Adrenal gland (tissue), 12 donors: ENCODE measurements around the gene SUGT1. TPM values are rescaled to one million over a fixed set of nuclear protein-coding genes. Genes with fewer than 3 reads are reported as not detected.
A peak's percentile ranks its signal among the peaks of the same experiment; 100 is the strongest.
"Not testable (repeated sequence)": the region's sequence is repeated elsewhere in the genome, so short reads cannot be mapped to it uniquely, and the experiment has no call there.

Experiments used
- DNase-seq, 7 donors: peaks; one replicate each; pipeline ENCODE4 v3.0.0-alpha.2; 2019 to 2020
- H3K27ac ChIP-seq, 5 donors: fragments of 200-600 bp; sonication (generic) in 4 of 5; 1 replicate in 3 of 5; 2 replicates in 2 of 5; pipeline versions ENCODE4 v1.5.1 to v1.8.0; 2016 to 2020; ENCODE audit warnings: mild to moderate bottlenecking in 1 of 5
- H3K27me3 ChIP-seq: fragments of 200-600 bp; 2 replicates; pipeline ENCODE4 v1.8.0; 2021
- H3K36me3 ChIP-seq, 2 donors: fragments of 200-600 bp; replicated peaks in 1 of 2; 1 replicate in 1 of 2; 2 replicates in 1 of 2; pipeline versions ENCODE4 v1.5.1 to v1.8.0; 2018 to 2022
- H3K4me1 ChIP-seq, 2 donors: fragments of 200-600 bp; replicated peaks in 1 of 2; 1 replicate in 1 of 2; 2 replicates in 1 of 2; pipeline versions ENCODE4 v1.5.1 to v1.8.0; 2018 to 2021
- H3K4me3 ChIP-seq, 4 donors: fragments of 200-600 bp; sonication (generic) in 3 of 4; one replicate each; pipeline ENCODE4 v1.5.1; 2016 to 2018
- H3K9me3 ChIP-seq, 3 donors: fragments of 200-600 bp; sonication (generic) in 1 of 3; replicated peaks in 1 of 3; 1 replicate in 2 of 3; 2 replicates in 1 of 3; pipeline versions ENCODE4 v1.5.1 to v1.8.0; 2016 to 2021
- CTCF ChIP-seq, 6 experiments: fragments of 450-650 bp in 4 of 6; fragments of 200-600 bp in 2 of 6; sonication (generic) in 1 of 6; IDR thresholded peaks; 1 replicate in 5 of 6; 2 replicates in 1 of 6; pipeline versions ENCODE4 v1.5.1 to v1.8.0; 2016 to 2021; ENCODE audit warnings: antibody characterized with exemption in 6 of 6, mild to moderate bottlenecking in 2 of 6, moderate library complexity in 1 of 6
- POLR2A ChIP-seq, 2 donors: fragments of 450-650 bp; IDR thresholded peaks; one replicate each; pipeline ENCODE4 v1.6.1; 2017; ENCODE audit warnings: antibody characterized with exemption in 2 of 2, mild to moderate bottlenecking in 2 of 2, moderate library complexity in 1 of 2
- WGBS, 4 donors: extraction: QIAGEN DNeasy Blood & Tissue Kit in 2 of 4; methylation state at CpG; one replicate each; pipeline versions ENCODE4 v1.1.5 to v1.1.7; 2013 to 2017; 5-methylcytosine and 5-hydroxymethylcytosine counted together
- intact Hi-C, 2 donors: fragments of 100-400 bp; cut with DNase I; formaldehyde crosslinking; loops; one replicate each; pipeline versions ENCODE4 v1.14.1 to v1.15.0; 2022 to 2023
- polyA plus RNA-seq, 3 donors: library from polyadenylated mRNA; stranded (reverse); fragments of 200-250 nt in 2 of 3; fragments of 350-450 nt in 1 of 3; fragmentation: Illumina TruSeq in 1 of 3; extraction: RNeasy Lipid Tissue Mini Kit (QIAGEN cat#74804) in 1 of 3; gene quantifications; one replicate each; pipeline ENCODE4 v1.2.3, GENCODE V29; 2013 to 2014
- total RNA-seq, 9 donors: library from RNA; depleted of rRNA in 4 of 9; stranded (reverse); fragments of >200 nt in 4 of 9; fragments of 120-200 nt in 1 of 9; fragmentation: NEBNext Ultra II Directional in 1 of 9; extraction: Animal tissue kit (Norgen Biotek cat#: 25700) in 1 of 9; gene quantifications; one replicate each; pipeline versions ENCODE4 v1.1.0 to v1.2.4, GENCODE V29; 2013 to 2023
- donor health status: healthy with polysubstance abuse.
- donor health status: Bipolar disorder and iron deficiency.
- donor health status: DM: yes; HTN: yes; CAD: no.
- donor health status: DM: no; HTN: no; CAD: no.
- donor health status: DM: no; HTN: no; CAD: no.
- donor health status: DM: yes; HTN: yes; CAD: no.

Gene SUGT1
- total and polyA plus RNA-seq, 12 donors: 27.1 to 95.2 (median 43.1) TPM

- TF ChIP-seq CTCF (IDR thresholded peaks at IDR 0.05): no peak
- no peak for TF ChIP-seq POLR2A (IDR thresholded peaks at IDR 0.05)
- intact Hi-C loops: no loop called here
- Histone ChIP-seq H3K9me3 (no peaks in the 10 kb centered on the region), H3K36me3 (no peaks in the 10 kb centered on the region), H3K4me3 (no peak overlapping the region), H3K4me1 (no peaks in the 10 kb centered on the region), H3K27me3 (no peaks in the 10 kb centered on the region), H3K27ac (no peak overlapping the region)
- 63 to 80% (median 77%) methylated on average over 1 of the region's 1 CpG; no CpG with 5 or more reads in 1 of the 4 donors for WGBS, 4 donors
- DNase-seq: no peak
Measured at GRCh38 chr13:52707375-52707774, 54.7 kb downstream of the SUGT1 start.

GRCh38 chr13:52708266-52708665 is 55.6 kb downstream of the SUGT1 start:
- H3K9me3 ChIP-seq, H3K27ac ChIP-seq, DNase-seq, H3K4me3 ChIP-seq, H3K27me3 ChIP-seq, H3K4me1 ChIP-seq, intact Hi-C loops, H3K36me3 ChIP-seq: not testable (repeated sequence)
- 76 to 81% (median 79%) methylated on average over 12 of the region's 12 CpGs for WGBS, 4 donors

GRCh38 chr13:52711286-52711685 is 58.6 kb downstream of the SUGT1 start:
- Histone ChIP-seq H3K27ac (no peak overlapping the region), H3K9me3 (no peaks in the 10 kb centered on the region), H3K4me3 (no peak overlapping the region), H3K4me1 (no peaks in the 10 kb centered on the region), H3K36me3 (no peaks in the 10 kb centered on the region), H3K27me3 (no peaks in the 10 kb centered on the region)
- TF ChIP-seq POLR2A (IDR thresholded peaks at IDR 0.05) (no peak), CTCF (IDR thresholded peaks at IDR 0.05) (no peak)
- intact Hi-C loops: no loop called here
- no peak for DNase-seq
- WGBS, 4 donors: 76 to 91% (median 82%) methylated on average over 2 to 3 of the region's 3 CpGs

- 71 to 83% (median 76%) methylated on average over 3 of the region's 3 CpGs for WGBS, 4 donors
- no peaks in the 10 kb centered on the region for H3K36me3 ChIP-seq
- no peak overlapping the region for H3K27ac ChIP-seq
- DNase-seq: no peak
- TF ChIP-seq CTCF (IDR thresholded peaks at IDR 0.05) (no peak), POLR2A (IDR thresholded peaks at IDR 0.05) (no peak)
- H3K4me3 ChIP-seq: no peak overlapping the region
- intact Hi-C loops: no loop called here
- no peaks in the 10 kb centered on the region for H3K9me3 ChIP-seq
- no peaks in the 10 kb centered on the region for H3K27me3 ChIP-seq
- H3K4me1 ChIP-seq: no peaks in the 10 kb centered on the region
Measured at GRCh38 chr13:52712385-52712784, 59.7 kb downstream of the SUGT1 start.

GRCh38 chr13:52713894-52714293 is 61.3 kb downstream of the SUGT1 start:
- TF ChIP-seq POLR2A (IDR thresholded peaks at IDR 0.05): no peak
- TF ChIP-seq CTCF (IDR thresholded peaks at IDR 0.05): no peak
- Histone ChIP-seq H3K4me1 (no peaks in the 10 kb centered on the region), H3K4me3 (no peak overlapping the region), H3K27ac (no peak overlapping the region), H3K27me3 (no peaks in the 10 kb centered on the region), H3K36me3 (no peaks in the 10 kb centered on the region), H3K9me3 (no peaks in the 10 kb centered on the region)
- intact Hi-C loops: no loop called here
- DNase-seq: peak; percentile 16 to 62 (median 32)
- 53 to 61% (median 60%) methylated on average over 3 of the region's 3 CpGs for WGBS, 4 donors

GRCh38 chr13:52720904-52721303 is 68.3 kb downstream of the SUGT1 start:
- H3K9me3 ChIP-seq, intact Hi-C loops, H3K27me3 ChIP-seq, H3K4me3 ChIP-seq, H3K4me1 ChIP-seq, H3K27ac ChIP-seq, H3K36me3 ChIP-seq, DNase-seq: not testable (repeated sequence)
- WGBS, 4 donors: 71 to 80% (median 77%) methylated on average over 2 to 7 of the region's 7 CpGs

GRCh38 chr13:52721356-52721755 is 68.7 kb downstream of the SUGT1 start:
- intact Hi-C loops, H3K4me1 ChIP-seq, H3K9me3 ChIP-seq, H3K4me3 ChIP-seq, H3K36me3 ChIP-seq, H3K27me3 ChIP-seq, DNase-seq, H3K27ac ChIP-seq: not testable (repeated sequence)
- 78 to 93% (median 90%) methylated on average over 2 of the region's 2 CpGs for WGBS, 4 donors
